Measurements from ENCODE around the gene AFMID.

DNA sequence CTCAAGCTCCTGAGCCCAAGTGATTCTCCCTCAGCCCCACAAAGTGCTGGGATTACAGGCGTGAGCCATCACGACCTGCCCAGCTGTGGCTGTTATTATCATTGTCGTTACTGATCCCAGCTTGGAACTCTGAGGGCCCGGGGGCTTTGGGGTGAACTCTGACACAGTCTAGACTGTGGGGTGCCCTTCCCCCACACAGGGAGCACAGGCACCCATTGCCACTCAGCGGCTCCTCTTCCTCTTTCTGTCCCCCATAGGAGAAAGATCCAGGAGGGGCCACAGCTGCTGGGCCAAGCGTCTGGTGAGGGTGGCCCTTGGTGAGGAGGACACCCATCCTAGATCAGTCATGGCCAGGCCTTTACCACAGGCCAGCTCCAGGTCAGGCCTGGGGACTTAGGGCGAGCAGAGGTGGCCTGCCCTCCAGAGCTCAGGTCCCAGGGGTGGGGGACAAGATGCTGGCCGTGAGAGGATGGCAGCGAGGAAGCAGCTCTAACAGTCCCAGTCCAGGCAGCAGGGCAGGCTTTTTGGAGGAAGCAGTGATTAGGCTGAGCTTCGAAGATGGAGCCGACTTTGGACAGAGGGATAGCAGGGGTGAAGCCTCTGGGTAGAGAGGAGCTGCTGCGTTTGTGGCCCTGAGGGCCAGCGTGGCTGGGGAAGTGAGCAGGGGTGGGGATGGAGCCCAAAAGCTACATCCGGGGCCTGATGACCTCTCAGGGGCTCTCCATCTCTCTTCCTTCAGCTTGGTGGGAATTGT, 69.0 kb downstream of the AFMID start:
- TF ChIP-seq, protein P1, sequence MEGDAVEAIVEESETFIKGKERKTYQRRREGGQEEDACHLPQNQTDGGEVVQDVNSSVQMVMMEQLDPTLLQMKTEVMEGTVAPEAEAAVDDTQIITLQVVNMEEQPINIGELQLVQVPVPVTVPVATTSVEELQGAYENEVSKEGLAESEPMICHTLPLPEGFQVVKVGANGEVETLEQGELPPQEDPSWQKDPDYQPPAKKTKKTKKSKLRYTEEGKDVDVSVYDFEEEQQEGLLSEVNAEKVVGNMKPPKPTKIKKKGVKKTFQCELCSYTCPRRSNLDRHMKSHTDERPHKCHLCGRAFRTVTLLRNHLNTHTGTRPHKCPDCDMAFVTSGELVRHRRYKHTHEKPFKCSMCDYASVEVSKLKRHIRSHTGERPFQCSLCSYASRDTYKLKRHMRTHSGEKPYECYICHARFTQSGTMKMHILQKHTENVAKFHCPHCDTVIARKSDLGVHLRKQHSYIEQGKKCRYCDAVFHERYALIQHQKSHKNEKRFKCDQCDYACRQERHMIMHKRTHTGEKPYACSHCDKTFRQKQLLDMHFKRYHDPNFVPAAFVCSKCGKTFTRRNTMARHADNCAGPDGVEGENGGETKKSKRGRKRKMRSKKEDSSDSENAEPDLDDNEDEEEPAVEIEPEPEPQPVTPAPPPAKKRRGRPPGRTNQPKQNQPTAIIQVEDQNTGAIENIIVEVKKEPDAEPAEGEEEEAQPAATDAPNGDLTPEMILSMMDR (IDR thresholded peaks at IDR 0.05; ENCODE audit: insufficient read depth, low read length, poor library complexity, severe bottlenecking): no peak
- TF ChIP-seq EZH2phosphoT487 (conservative IDR thresholded peaks at IDR 0.05; ENCODE audit: low read length): no peak
